HG03575 (cell line): Measurements from ENCODE around the gene CYP4F3.

Experiments
- ATAC-seq: cut with Tn5 transposase; IDR thresholded peaks from one replicate; pipeline ENCODE4 v1.9.1; 2021; ENCODE audit not compliant: unreplicated experiment, insufficient number of reproducible peaks, low FRiP score; ENCODE audit errors: extremely low read depth

Gene CYP4F3

DNA sequence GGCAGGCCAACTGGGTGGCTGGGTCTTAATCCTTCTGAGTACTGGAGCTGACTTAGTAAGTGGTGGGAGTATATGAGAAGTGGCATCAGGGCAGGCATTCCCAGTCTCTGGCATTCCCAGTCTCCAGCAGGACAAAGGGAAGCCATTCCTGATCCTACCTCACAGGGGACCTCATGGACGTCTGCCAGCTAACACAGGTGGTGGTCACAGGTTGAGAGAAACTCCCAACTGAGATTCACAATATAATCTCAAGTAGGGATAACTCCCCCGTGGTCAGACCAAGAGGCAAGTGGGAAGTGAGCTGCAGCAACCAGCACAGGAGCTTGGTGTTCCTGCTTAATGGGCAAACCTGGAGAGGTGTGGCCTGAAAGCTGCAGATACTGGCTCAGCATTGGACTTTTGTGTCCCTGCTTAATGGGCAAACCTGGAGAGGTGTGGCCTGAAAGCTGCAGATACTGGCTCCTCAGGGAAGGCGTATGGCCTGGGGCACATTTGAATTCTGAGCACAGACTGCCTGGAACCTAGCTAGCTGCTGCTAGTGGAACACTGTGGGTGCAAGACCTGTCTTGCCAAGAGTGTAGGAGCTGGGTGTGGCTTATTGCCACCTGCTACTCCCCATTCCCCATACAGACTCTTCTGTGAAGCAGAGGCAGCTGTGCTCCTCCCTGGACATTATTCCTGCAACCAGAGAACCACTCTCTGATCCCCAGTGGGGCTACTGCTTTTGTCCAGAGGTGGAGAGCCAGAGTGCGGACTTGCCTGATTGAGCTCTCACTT lies 61.2 kb downstream of the CYP4F3 start:
- no peak for ATAC-seq

DNA sequence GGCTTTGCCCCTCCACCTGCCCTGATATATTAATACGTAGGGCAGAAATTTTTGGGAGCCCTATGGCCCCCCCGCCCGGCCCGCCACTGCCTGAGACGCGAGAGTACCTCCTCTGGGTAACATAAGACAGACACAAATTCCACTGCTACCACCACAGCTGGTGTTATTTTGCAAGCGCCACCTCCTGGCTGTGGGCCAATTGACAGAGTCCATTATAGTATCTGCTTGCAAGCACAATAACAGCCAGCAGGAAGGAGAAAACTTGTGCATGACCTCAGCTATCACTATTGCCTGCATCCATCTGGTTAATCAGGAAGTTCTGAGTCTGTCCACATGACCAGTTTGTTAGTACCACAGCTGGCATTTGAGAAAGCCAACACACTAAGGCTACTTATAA lies 61.8 kb downstream of the CYP4F3 start:
- no peak for ATAC-seq
